Activated T-cell treated with anti-CD3 and anti-CD28 coated beads for 48 hours (primary cell): Measurements from ENCODE around the gene KLLN.
"Not testable (repeated sequence)": the region's sequence is repeated elsewhere in the genome, so short reads cannot be mapped to it uniquely, and the experiment has no call there.

ENCODE experiments used
- DNase-seq: peaks from one replicate; pipeline ENCODE4 v3.0.0-alpha.2; 2020; ENCODE audit warnings: low read depth

The KLLN gene, protein sequence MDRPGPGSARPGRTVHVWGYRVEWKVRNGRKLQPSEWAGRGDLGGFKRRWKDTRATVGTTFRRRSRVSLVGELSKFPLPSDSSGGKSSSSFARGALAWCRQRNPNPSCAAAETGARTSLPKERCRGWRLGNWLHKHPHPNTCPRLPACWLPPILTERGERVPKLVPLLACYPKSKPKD

DNA sequence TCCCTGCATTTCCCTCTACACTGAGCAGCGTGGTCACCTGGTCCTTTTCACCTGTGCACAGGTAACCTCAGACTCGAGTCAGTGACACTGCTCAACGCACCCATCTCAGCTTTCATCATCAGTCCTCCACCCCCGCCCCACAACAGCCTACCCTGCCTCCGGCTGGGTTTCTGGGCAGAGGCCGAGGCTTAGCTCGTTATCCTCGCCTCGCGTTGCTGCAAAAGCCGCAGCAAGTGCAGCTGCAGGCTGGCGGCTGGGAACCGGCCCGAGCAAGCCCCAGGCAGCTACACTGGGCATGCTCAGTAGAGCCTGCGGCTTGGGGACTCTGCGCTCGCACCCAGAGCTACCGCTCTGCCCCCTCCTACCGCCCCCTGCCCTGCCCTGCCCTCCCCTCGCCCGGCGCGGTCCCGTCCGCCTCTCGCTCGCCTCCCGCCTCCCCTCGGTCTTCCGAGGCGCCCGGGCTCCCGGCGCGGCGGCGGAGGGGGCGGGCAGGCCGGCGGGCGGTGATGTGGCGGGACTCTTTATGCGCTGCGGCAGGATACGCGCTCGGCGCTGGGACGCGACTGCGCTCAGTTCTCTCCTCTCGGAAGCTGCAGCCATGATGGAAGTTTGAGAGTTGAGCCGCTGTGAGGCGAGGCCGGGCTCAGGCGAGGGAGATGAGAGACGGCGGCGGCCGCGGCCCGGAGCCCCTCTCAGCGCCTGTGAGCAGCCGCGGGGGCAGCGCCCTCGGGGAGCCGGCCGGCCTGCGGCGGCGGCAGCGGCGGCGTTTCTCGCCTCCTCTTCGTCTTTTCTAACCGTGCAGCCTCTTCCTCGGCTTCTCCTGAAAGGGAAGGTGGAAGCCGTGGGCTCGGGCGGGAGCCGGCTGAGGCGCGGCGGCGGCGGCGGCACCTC is at the start of gene KLLN, which contains the start of gene PTEN:
Gene KLLN (minus strand): TSS at position 481 of the 891 bp plus-strand sequence. CDS start 1,046 bp downstream, outside the sequence.
Gene PTEN (plus strand): TSS at position 573 of the 891 bp plus-strand sequence. CDS start 845 bp downstream, outside the sequence.
- DNase-seq: peak; percentile 80

DNA sequence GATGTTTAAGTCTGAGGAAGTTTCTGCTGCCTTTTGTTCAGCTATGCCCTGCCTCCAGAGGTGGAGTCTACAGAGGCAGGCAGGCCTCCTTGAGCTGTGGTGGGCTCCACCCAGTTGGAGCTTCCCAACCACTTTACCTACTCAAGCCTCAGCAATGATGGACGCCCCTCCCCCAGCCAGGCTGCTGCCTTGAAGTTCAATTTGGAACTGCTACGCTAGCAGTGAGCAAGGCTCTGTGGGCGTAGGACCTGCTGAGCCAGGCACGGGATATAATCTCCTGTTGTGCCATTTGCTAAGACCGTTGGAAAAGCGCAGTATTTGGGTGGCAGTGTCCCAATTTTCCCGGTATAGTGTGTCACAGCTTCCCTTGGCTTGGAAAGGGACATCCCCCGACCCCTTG is 40.1 kb upstream of the KLLN start:
- not testable (repeated sequence) for DNase-seq

DNA sequence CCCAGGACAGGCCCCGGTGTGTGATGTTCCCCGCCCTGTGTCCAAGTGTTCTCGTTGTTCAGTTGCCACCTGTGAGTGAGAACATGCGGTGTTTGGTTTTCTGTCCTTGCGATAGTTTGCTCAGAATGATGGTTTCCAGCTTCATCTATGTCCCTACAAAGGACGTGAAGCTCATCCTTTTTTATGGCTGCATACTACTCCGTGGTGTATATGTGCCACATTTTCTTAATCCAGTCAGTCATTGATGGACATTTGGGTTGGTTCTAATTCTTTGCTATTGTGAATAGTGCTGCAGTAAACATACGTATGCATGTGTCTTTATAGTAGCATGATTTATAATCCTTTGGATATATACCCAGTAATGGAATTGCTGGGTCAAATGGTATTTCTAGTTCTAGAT is 34.6 kb upstream of the KLLN start:
- DNase-seq: not testable (repeated sequence)

DNA sequence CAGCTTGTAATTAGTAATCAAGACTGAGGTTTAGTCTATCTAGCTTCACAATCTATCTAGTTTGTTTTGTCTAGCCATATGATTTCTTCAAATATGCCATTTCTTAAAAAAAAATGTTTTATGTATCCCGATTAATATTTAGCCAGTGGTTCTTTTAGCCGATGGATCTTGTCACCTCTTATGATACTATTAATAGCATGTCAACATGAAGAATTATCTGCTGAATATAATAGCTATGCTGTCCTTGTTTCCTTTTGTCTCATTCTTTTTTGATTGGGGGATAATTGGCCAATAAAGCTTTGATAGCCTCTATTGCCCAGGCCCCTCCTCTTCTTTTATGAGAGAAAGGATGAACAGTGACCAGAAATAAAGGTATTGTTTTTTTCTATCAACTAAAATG is 32.9 kb upstream of the KLLN start:
- DNase-seq: no peak

DNA sequence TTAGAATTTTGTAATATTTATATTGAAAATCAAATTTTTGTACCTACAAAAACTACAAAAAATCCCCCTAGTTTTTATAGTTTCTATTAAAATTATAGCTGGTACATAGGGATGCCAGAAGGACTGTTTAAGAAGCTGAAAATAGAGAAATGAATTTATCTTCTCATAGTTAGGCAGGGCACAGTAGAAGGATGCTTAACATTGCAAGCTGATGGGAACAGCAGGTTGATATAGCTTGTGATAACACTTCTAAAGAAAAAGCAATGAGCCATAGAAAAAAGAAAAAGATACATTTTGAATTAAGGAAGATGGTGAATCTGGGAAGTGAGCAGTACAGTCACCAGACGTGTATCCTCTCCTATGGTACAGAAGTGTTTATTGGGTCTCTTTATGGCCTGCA is 32.1 kb upstream of the KLLN start:
- no peak for DNase-seq

DNA sequence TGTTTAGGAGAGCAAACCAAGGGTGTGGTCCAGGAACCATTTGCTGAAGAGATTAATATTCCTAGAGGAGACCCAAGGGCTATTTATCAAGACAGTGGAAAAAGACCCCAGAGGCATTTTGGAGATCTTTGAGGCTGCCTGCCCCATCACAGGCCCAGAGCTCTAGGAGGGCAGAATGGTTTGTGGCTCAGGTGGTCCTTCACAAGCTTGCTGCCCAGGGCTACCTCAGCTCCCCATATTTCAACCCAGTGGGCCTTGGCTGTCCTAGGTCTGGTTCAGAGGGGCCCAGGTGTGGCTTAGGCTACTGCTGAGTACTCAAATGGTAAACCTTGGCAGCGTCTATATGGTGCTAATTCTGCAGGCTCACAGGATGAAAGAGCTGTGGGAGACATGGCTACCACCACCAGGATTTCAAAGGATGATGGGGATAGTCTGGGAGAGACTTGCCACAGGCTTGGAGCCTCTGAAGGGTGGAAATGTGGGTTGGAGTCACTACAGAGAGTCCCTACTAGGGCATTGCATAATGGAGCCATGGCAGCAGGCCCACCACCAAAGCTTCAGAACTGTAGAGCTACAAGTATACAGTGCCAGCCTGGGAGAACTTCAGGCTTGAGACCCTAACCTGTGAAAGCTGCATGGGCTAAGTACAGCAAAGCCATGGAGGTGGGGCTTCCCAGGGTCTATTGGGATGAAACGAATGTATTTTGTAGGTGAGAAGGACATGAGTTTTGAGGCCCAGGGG is 24.4 kb upstream of the KLLN start:
- no peak for DNase-seq

DNA sequence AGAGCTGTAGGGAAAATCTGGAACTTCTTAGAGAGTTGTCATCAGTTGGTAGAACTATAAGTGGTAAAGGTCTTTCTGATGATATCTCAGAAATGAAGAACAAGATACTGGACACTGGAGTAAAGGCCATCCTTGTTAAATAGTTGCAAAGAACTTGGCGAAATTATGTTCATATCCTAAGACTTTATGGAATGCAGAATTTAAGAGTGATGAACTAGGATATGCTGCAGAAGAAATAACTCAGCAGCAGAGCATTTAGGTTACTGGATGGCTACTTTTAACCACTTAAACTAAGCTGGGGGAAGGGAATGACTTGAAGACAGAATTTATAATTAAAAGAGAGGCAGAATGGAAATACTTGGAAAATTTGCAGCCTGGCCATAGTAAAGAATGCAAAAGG is 23.8 kb upstream of the KLLN start:
- DNase-seq: no peak

DNA sequence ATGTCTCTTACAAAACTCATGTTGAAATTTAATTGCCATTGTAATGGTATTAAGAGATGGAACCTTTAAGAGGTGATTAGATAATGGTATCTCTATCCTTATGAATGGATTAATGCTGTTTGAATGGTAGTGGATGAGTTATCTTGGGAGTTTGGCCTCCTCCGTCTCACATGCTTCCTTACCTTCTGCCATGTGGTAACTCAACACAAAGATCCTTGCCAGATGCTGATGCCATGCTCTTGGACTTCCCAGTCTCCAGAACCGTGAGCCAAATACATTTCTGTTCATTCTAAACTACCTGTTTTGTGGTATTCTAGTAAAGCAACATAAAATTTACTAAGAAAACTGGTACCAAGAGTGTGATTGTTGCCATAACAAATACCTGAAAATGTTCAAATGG is 23.3 kb upstream of the KLLN start:
- no peak for DNase-seq

DNA sequence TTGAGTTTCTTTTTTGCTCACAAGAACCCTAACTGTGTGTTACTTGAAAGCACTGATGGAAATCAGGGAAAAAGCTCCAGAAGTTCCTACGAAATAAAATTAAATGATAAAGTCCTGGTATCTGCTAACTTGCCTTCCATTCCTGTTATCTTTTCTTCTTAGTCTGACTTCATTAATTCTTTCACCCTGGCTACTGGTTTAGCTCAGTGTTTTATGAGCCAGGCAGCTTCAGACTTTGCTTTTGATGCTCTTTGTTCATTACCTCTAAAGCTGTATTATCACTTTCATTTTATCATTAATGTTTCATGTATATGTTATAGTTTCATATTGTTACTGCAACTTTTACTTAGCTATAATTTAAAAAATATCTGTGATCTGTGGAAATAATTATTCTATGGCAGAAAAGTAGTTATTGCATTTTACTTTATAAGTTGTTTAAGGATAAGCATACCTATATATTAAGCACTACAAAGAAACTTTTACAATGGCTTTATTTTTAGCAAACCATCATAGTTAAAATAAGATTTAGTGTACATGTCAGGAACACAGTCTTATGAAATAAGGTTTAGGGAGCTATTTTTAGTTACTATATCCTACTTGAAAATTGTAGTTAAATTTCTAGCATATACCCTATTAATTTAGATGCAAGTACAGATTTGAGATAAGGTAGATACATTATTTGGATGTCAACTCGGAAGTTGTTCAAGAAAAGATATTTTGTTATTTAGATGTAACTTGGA is 19.4 kb upstream of the KLLN start:
- no peak for DNase-seq

DNA sequence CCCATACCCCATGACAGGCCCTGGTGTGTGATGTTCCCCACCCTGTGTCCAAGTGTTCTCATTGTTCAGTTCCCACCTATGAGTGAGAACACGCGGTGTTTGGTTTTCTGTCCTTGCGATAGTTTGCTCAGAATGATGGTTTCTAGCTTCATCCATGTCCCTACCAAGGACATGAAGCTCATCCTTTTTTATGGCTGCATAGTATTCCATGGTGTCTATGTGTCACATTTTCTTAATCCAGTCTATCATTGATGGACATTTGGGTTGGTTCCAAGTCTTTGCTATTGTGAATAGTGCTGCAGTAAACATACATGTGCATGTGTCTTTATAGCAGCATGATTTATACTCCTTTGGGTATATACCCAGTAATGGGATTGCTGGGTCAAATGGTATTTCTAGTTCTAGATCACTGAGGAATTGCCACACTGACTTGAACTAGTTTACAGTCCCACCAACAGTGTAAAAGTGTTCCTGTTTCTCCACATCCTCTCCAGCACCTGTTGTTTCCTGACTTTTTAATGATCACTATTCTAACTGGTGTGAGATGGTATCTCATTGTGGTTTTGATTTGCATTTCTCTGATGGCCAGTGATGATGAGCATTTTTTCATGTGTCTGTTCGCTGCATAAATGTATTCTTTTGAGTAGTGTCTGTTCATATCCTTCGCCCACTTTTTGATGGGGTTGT is 18.2 kb upstream of the KLLN start:
- not testable (repeated sequence) for DNase-seq

DNA sequence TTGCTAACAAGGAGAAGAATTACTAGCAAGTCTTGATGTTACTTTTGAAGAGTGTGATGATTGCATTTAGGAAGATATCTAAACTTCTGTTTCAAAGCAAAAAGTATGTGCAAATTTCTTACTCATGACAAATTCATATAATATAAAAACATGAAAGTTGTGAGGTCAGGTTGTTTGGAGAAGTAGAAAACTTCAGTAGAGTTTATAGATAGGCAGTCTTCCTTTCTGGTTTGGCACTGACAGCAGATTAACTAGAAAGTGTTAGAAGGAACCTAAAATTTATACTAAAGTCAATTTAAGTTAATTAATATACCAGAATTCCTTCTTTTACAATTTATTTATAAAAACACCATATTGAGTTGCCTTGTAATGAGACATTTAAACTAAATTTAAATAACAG is 17.0 kb upstream of the KLLN start:
- no peak for DNase-seq

DNA sequence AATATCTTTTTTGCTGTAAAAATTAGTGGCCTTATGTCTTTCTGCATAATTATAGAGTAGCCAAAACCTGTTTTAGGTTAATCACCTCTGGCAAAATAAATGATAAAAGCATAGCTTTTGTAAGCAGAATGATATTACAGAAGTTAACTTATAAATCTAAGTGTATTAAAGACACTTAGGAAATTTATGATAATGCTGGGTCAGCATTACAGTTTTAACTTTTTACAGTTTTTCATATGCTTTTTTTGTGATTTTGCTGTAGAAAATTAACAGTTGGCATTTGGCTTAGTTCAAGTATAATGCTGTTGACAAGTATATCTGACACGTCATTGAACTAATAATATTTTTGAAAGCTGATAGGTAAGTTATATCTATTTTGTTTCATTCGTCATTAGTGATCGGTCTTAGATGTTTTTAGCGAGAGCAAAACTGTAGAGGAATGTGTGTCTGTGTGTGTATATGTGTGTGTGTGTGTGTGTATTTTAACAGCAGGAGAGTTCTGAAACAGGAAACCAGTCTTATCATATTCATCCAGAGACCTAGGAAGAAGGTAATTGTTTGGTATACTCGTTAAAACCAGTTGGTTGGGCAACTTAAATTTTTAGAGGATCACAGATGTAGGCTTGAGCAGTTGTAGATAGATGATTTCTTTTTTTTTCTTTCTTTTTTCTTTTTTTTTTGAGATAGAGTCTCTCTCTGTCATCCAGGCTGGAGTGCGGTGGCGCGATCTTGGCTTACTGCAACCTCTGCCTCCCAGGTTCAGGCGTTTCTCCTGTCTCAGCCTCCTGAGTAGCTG is 15.5 kb upstream of the KLLN start:
- DNase-seq: no peak

DNA sequence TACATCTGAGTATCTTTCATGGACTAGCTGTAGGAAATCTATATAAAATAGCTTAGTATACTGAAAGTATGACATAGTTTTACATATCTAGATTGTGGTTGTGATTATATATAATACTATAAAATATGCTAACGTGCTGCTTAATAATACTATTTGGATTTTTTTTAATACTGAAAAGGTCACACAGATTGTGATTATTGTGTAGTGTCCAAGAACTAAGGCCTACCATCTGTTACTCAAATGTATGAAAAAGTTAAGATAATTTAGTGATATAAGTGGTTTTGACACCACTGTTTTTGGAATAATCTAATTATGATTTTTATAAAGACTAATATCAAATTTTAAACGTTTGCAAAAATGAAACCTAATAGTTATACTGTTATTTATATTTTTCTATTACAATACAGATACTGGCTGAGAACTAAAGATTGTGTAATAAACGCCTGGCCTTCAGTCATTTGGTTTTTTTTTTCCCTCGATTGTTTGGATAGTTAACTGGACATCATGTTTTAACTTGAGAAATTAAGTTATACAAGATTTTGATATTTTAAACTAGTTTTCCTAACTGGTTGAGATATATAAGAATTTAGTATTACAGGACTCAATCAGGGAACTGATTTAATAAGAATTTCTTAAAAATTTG is 12.7 kb upstream of the KLLN start:
- no peak for DNase-seq

DNA sequence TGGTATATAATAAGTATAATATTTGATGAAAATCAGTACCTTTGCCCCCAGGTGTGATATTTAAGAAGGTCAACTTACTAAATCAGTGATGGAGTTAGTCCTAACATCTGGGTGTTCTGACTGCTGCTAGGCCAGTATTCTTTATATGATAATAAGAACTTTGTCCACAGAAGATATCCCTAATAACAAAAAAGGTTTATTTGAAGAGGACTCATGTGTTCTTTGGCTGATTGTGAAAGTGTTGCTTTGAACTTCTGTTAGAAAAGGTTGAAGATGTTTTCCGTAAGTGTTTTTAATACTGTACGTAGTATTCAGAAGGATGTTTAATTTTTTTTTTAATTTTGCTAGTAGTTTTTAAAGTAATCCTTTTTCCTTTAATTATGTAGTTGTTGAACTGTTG is 10.3 kb upstream of the KLLN start:
- no peak for DNase-seq

DNA sequence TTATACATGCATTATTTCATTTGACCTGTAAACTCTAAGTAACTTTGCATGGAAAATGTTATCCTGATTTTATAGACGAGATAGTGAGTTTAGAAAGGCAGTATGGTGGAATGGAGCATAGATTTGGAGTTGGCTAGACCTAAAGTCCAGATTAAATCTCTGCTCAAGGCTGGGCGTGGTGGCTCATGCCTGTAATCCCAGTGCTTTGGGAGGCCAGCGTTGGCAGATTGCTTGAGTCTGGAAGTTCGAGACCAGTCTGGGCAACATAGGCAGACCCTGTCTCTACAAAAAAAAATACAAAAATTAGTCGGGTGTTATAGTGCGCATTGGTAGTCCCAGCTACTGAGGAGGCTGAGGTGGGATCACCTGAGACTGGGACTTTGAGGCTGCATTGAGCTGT is 9.5 kb upstream of the KLLN start:
- no peak for DNase-seq

DNA sequence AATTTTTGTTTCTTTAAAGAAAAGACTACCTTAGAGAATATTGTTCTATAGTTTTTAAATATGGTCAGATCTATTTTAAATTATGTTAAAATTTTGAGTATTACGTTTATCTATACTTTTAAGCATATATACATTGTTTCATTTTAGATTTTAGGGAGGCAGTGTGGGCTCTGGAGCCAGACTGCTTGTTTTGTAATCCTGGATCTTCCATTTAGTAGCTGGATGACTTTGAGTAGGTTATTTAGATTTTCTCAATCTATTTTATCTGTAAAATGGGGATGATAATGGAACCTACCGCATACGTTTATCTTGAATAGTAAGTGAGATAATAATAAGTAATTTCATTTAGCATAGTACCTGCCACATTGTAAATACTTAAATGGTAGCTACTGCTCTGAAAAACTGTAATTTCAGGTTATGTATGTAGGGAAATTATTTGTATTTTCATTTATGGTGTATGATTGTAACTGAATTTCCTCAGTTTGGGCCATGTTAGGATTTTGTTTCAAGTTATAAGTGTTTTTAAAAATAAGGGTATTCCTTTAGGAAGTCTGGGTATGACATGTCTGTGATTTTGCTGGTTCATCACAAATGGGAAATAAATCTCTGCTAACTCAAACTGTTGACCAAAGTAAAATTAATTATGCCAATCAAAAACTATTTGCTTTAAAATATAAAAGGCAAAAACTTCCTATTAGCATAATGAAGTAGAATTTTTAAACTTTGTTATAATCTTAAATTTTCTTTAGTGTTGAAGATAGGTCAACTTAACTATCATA is 6.6 kb upstream of the KLLN start:
- no peak for DNase-seq

DNA sequence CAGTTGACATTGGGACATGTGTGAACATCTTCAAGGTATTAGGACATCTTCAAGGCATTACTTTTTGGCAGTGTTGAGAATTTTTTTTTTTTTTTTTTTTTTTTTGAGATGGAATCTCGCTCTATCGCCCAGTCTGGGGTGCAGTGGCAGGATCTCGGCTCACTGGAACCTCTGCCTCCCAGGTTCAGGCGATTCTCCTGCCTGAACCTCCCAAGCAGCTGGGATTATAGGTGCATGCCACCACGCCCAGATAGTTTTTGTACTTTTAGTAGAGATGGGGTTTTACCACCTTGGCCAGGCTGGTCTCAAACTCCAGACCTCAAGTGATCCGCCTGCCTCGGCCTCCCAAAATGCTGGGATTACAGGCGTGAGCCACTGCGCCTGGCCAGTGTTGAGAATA is 5.8 kb upstream of the KLLN start:
- DNase-seq: not testable (repeated sequence)

DNA sequence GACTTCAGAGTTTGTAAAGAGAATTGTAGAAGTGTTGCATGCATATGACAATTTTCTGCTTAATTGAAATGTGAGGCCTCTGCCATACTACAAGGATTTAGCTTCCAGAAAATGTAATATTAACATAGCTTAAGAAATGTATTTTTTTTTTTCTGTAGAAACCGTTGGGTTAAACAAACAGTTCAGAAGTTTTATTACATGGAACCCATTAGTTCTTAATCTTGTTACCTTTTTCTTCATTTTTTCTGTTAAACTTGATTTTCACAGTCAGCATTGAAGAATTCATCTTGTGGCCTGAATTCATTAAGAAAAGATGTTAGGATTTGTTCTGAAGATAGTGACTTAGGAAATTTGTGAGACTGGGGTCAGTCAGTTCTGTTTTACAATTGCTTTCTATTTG is 4.9 kb upstream of the KLLN start:
- no peak for DNase-seq

DNA sequence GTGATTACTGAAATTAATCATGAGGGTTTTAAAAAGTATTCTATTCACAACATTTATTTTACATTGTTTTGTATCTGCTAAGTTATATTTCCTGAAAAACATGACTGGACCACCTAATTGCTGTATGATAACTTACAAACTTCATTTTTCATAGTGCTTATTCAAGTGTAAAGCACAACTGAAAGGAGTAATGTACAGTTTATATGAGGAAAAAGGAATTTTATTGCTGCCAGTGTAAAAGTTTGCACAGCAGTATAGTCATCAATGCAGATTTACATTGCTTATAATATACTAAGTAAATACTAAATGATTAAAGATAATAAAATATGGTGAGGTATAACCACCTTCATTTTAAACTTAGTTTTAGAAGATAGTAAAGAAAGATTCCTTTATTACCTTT is 4.1 kb upstream of the KLLN start:
- no peak for DNase-seq
